HG03520 (cell line): ENCODE results near the gene PCDH9.

Experiments
- ATAC-seq: cut with Tn5 transposase; IDR thresholded peaks from one replicate; pipeline ENCODE4 v1.9.1; 2021; ENCODE audit warnings: mild to moderate bottlenecking, moderate library complexity; ENCODE audit not compliant: unreplicated experiment

PCDH9 gene, protein sequence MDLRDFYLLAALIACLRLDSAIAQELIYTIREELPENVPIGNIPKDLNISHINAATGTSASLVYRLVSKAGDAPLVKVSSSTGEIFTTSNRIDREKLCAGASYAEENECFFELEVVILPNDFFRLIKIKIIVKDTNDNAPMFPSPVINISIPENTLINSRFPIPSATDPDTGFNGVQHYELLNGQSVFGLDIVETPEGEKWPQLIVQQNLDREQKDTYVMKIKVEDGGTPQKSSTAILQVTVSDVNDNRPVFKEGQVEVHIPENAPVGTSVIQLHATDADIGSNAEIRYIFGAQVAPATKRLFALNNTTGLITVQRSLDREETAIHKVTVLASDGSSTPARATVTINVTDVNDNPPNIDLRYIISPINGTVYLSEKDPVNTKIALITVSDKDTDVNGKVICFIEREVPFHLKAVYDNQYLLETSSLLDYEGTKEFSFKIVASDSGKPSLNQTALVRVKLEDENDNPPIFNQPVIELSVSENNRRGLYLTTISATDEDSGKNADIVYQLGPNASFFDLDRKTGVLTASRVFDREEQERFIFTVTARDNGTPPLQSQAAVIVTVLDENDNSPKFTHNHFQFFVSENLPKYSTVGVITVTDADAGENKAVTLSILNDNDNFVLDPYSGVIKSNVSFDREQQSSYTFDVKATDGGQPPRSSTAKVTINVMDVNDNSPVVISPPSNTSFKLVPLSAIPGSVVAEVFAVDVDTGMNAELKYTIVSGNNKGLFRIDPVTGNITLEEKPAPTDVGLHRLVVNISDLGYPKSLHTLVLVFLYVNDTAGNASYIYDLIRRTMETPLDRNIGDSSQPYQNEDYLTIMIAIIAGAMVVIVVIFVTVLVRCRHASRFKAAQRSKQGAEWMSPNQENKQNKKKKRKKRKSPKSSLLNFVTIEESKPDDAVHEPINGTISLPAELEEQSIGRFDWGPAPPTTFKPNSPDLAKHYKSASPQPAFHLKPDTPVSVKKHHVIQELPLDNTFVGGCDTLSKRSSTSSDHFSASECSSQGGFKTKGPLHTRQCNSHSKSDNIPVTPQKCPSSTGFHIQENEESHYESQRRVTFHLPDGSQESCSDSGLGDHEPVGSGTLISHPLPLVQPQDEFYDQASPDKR (N-terminal part only)

DNA sequence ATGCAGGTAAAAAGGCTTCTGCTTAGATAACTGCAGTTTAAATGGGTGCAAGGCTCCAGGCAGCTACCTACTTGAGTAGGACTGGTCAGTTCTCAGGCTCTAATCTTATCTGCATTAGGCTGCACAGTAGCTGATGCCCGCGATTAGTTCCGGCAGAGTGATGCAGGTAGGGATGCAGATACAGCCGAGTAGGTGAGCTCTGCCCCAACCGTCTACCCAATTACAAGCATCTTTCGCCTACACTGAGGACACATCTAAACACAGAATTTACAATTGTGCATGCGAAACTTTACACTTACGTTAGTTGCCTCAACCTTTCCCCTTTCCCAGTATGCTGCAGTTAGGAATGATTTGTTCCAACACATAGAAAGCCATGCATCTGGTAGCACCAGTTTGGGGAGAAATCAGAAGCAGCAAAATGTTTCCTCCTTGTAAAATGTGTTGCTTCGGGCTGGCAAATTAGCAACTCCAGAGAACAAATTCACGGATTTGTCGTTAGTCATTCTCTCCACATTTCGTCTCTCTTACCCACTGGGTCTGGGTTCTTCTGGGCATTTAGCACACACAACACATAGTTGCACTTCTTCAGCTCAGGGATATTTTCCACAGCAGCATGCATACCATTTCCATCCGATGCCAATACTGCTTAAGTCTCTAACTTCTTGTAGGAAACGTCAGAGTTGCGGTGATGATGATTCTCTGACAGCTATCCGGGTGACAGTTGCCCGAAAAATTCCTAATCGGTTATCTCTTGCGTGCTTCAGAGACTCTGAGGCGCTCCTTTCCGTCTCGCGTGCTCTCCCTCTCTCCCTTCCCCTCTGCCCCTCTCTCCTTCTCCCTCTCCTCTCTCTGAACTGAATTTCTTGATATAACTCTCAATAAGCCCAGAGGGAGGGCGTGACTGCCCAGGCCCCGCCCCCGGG, at the start of gene PCDH9:
PCDH9 (minus strand) TSS at position 856 of the 923 bp plus-strand sequence. CDS start 1,896 bp downstream, outside the sequence.
- ATAC-seq, result peak; percentile 4

DNA sequence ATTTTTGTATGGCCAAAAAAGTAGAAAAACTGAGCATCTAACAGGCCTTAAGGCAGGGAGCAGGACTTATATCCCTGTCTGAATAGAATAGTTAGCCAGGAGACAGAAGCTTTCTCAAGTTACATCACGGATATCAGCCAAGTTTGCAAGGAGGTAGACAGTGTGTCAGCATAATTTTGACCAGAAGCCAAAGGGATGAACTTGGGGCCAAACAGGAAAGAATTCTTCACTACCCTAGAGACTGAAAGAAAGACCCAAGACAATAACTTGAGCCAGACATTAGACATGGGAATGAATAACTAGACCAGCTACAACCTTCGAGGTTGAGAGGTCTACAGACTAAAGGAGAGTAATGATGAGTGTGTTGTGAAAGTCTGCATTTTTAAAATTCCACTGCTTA, 48.1 kb upstream of the PCDH9 start:
- no peak for ATAC-seq

DNA sequence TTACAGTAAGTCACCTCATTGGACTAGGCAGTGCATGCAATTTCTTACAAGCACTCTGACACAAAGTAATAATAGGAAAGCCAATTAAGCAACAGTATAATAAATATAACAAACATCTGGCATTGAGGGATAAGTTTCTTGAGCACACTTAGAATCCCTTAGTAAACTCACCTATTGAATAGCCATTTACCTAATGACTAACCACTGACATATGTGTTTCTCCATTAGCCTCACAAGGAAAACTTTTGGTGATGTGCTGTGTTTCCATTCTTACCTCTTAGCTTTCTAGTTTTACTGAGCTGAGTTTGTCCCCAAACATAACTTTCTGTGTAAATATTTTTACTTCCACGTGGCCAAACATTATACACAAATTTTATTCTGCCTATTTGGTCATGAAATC, 47.4 kb upstream of the PCDH9 start:
- no peak for ATAC-seq

DNA sequence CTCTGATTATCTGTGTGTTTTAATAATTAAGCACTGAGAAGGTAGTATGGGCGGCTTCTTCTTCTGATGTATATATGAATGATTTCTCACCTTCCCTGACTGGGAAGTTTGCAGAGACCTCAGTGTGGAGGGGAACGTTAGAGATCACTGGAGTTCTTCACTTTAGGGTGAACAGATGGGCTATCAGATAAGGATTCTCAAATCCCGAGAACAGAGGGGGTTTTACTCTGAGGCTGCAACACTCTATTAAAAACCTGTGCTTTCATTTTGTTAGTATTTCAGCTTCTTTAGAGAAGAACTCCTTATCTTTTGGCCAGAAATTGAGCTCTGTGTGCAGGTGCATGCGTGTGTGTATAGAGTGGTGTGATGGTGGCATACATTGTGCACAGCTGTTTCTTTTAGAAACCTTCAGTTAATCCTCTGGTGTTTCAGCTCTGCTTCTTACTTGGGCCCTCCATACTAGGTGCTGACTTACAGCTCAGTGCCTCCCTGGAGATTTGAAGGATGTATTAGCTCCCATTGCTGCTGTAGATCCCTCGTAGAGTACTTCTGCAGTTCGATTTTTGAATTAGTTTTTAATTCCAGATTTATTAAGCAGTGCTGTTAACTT, 45.3 kb upstream of the PCDH9 start:
- no peak for ATAC-seq

DNA sequence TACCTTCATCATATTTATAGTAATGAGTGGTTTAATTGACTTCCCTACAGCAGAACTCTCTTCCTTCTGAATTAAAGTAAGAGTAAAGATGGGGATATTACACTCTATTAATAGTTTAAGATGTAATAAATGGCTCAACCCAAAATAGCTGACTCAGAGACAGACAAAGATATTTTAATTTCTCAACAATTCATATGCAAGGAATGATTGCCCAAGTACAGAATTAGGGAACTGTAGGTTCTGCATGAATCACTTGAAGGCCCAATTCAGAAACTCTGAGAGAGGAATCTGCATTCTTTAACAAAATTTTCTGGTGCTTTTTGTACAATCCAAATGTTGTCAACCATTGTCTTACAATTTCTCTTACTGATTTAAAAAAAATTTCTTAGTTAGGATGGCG, 42.9 kb upstream of the PCDH9 start:
- no peak for ATAC-seq

DNA sequence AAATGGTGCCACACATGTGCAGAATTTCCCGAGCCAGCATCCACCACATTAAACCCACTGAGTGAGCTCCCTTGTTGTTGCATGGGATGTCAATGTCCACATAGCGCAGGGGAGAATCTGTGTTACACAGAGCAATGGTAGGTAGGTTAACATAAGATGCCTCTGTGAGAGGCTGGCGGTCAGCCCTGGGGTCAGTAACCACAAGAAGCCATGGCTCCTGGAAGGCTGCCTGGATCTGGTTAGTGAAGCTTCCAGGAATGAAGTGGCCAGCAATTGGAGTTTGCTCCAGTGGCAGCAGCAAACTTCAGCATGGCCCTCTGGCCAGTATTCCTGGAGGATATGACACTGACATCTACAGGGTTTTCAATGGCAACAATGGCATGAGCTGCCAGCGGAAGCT, 37.0 kb upstream of the PCDH9 start:
- no peak for ATAC-seq

DNA sequence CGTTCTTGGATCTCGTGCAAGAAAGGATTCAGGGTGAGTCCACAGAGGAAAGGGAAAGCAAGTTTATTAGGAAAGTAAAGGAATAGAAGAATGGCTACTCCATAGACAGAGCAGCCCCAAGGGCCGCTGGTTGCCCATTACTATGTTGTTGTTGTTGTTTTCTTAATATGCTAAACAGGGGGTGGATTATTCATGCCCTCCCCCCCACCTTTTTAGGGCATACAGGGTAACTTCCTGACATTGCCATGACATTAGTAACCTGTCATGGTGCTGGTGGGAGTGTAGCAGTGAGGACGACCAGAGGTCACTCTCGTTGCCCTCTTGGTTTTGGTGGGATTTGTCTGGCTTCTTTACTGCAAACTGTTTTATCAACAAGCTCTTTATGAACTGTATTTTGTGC, 29.1 kb upstream of the PCDH9 start:
- ATAC-seq, result no peak

DNA sequence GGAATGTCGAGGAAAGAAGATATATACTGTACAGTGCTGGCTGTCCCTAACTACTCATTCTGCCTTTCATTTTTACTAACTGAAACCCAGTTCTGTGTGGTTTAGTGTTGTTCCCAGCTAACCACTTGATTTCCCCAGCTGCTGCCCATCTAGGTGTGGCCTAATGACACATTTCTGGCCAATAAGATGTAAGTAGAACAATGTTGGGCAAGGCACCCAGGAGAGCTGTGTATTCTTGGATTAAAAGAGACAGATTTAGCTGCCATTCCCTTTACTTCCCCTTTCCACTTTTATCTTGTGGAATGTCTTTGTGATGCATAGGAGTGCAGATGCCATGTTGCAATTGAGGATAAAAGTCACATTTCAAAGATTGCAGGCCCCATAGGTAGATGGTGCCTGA, 28.3 kb upstream of the PCDH9 start:
- ATAC-seq, result peak; percentile 69

DNA sequence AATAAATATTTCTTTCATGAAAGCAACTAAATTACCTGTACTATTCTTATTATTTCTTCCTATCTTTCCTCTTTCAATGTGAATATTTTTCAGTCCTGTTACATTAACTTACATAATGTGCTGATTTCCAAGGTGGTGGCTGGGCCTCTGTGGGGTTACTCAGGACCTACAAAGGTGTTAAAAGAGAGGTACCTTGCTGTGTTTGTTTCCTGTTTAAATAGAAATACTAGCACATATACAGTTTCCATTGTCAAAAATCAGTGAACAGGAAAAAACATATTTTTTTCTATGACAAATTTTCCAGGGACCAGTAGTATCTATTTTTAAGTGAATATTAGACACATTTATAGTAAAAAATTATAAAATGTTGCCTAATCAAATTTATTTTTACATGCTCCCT, 8.7 kb upstream of the PCDH9 start:
- no peak for ATAC-seq

DNA sequence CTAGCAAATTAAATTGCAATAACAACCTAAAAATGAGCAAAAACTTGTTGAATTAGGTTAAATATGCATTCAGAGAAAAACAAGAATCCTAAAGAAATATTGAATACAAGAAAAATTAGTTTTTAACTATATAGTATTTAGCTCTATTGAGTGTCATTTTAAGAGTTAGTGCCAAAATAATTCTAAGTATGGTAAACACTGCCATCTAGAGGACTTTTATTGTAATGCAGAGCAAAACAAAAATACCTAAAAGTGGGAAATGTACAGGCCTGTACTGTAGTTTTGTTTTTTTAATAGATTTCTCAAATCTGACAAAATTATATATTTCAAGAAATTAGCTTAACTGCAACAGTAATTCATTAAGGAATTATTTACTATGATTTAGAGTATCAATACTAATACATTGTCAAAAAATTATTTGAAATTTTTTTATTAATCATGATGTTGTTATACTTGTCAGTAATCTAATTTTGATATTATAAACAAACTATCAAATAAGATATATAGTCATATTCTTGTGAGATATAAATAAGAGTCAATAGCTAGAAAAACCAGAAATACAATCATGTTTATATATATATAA, 8.2 kb upstream of the PCDH9 start:
- ATAC-seq, result peak; percentile 81

DNA sequence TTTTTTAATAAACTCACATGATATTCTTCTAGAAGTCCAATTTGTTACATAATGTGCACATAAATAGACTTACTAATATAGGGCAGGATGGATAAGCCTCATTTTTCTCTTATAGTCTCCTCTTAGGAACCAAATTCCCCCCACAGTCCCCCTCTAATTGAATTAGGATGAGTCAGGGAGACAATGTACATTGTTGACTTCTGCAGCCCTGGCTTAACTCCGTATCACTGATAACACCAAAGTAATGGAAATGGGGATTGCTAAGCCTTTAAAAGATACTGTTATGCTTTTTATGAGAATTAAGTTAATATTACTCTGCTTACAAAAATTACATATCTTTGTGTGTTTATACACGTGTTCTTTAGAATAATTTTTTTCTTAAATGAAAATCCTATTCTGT, 5.1 kb upstream of the PCDH9 start:
- ATAC-seq, result no peak

DNA sequence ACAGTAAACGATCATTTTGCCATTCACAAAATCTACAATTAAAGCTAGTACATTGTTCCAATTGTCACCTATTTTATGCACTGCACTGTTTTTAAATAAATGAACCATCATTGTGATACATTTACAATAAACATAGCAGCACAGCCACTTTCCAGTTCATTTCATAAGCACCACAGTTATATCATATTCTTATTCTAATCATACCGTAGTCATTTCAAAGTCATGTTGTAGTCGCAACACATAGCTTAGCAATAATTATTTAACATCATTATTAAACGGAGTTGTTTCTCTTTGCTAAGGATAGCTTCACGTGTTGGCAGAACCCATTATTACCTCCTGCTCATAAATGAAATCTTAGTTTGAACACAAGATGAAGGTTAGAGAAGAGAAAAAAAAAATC, 2.2 kb upstream of the PCDH9 start:
- ATAC-seq, result no peak

DNA sequence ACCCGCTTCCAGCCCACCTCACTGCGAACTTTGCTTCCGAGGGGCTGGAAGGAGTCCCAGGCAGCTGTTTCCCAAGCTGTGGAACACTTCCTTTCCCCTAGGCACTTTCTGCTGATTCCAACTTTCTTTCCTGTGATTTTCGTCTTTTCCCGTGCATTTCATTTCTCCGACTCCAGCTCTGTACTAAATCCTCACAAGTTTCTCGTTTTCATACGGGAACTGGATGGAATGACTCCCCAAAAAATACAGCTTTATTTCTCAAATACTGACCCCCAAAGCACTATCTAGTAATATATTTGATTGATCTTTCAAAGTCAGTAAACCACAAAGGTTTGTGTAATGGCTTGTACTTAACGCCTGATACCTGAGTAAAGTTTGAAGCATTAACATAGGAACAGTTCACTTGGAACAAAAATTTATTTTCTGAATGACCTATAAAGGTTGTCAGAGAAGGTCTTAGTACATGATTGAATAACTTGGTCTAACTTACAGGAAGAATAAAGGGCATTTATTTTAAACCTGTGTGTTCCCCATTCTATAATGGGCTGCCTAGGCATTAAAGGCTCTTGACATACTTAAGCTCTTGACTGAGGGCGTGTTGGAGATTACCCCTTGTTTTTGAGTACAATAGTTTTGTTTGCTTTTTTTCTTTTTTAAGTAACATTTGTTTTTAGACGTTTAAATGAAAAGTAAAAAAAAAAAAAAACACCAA, 1.3 kb upstream of the PCDH9 start:
- ATAC-seq, result no peak

DNA sequence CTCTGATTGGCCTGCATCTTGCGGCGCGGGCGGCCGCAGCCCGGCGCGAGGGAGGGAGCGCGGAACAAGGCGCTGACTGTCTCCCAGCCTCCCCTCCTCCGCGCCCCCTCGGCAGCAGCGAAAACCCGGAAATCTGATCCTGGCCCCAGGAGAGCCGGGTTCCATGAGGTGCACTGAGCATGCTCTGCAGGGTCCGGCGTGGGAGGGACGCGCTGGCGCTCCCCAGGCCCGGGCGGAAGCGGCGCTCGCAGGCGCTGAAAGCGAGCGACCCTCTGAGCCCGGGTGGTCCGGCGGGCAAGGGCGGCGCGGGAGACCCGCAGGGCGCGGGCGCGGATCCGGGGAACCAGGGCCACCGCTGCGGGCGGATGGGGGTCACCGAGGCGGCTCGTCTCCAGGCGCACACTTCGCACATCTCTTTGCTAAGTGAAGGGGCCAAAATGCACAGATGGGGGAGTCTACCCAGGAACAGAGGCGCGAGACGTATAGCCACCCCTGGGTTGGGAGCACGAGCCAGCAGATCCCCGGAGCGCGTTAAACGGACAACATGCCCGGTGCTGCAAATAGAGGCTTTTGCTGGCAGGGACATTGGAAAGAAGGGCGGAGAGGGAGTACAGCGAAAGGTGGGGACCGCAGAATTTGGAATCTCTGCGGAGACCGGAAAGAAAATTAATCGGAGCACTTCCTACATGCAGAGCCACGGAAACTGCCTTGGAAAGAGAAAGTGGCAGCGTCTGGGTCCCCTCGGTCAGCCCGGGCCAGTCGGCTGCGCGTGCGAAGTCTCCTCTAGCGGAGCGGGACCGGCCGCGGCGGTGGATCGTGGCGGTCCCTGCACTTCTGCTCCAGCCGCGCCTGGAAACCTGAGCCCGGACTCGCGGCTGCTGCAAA, 510 bp upstream of the PCDH9 start:
- ATAC-seq, result peak; percentile 98

DNA sequence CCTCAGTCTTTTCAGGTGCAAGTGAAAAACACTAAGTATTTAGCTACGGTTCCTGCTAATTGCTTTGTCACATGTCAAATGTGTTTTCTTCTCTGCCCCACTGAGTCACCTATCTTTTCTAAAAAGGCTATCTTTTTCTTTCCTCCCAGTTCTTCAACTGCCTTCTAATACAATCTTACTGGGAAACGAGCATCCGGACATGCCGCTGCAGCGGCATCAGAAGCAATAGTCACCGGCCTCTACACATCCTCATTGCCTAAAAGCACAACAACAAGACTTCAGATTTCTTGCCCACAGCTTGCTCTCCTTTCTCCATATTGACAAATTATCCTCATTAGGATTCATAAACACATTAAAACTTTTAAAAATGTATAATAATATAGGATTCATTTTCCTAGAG, 1.2 kb downstream of the PCDH9 start:
- no peak for ATAC-seq

DNA sequence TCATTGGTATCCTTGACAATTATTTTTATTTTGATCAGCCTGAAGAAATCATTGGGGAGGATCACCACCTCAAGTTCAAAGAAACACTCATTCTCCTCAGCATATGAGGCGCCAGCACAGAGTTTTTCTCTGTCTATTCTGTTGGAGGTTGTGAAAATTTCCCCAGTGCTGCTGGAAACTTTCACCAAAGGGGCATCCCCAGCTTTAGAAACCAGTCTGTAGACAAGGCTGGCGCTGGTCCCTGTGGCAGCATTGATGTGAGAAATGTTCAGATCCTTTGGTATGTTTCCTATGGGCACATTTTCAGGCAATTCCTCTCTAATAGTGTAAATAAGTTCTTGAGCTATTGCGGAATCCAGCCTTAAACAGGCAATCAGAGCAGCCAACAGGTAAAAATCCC, 2.1 kb downstream of the PCDH9 start:
- ATAC-seq, result no peak

DNA sequence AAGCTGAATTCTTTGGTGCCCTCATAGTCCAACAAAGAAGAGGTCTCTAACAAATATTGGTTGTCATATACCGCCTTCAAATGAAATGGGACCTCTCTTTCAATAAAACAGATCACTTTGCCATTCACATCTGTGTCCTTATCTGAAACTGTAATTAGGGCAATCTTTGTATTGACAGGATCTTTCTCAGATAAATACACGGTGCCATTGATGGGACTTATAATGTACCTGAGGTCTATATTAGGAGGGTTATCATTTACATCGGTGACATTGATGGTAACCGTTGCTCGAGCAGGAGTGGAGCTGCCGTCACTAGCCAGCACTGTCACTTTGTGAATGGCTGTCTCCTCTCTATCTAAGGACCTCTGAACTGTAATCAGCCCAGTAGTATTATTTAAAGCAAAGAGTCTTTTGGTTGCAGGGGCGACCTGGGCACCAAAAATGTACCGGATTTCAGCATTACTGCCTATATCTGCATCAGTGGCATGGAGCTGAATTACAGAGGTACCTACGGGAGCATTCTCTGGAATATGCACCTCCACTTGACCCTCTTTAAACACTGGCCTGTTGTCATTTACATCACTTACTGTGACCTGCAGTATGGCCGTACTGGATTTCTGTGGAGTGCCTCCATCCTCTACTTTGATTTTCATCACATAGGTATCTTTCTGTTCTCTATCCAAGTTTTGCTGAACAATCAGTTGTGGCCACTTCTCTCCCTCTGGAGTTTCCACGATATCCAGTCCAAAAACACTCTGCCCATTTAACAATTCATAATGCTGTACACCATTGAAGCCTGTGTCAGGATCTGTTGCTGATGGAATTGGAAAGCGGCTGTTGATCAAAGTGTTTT, 2.8 kb downstream of the PCDH9 start:
- ATAC-seq, result no peak
